Body of pancreas (tissue), 4 donors: ENCODE results near the gene NTN5. TPM values are rescaled to one million over a fixed set of nuclear protein-coding genes. Genes with fewer than 3 reads are reported as not detected.
A peak's percentile ranks its signal among the peaks of the same experiment; 100 is the strongest.

Experiments
- ATAC-seq: fragments of 150-250 bp; one replicate; pipeline ENCODE4 v1.9.1; 2016
- DNase-seq, 4 donors: peaks; one replicate each; pipeline ENCODE4 v3.0.0-alpha.2; 2019
- H3K27ac ChIP-seq, 4 donors: fragments of 200-600 bp; sonication (generic); 1 replicate in 3 of 4; 2 replicates in 1 of 4; pipeline versions ENCODE4 v1.5.1 to v1.6.1; 2016 to 2019; ENCODE audit warnings: mild to moderate bottlenecking in 1 of 4, mixed read lengths in 1 of 4, moderate library complexity in 1 of 4
- H3K27me3 ChIP-seq, 2 donors: fragments of 200-600 bp; sonication (generic); one replicate each; pipeline ENCODE4 v1.6.0; 2016; ENCODE audit warnings: mild to moderate bottlenecking in 1 of 2
- H3K36me3 ChIP-seq, 2 donors: fragments of 200-600 bp; sonication (generic); replicated peaks in 1 of 2; 2 replicates each; pipeline ENCODE4 v1.5.1; 2016; ENCODE audit warnings: low read depth in 2 of 2; ENCODE audit not compliant: insufficient read depth in 1 of 2
- H3K4me1 ChIP-seq: fragments of 200-600 bp; sonication (generic); one replicate; pipeline ENCODE4 v1.6.0; 2016
- H3K4me3 ChIP-seq, 2 donors: fragments of 200-600 bp; sonication (generic); 1 replicate in 1 of 2; 2 replicates in 1 of 2; pipeline ENCODE4 v1.5.1; 2016 to 2019
- H3K9me3 ChIP-seq, 3 donors: fragments of 200-600 bp; sonication (generic); 1 replicate in 2 of 3; 2 replicates in 1 of 3; pipeline ENCODE4 v1.5.1; 2016
- CTCF ChIP-seq, 7 experiments: fragments of 450-650 bp in 4 of 7; fragments of 200-600 bp in 3 of 7; sonication (generic) in 3 of 7; IDR thresholded peaks; one replicate each; pipeline ENCODE4 v1.5.1; 2016 to 2019; ENCODE audit warnings: antibody characterized with exemption in 7 of 7
- POLR2A ChIP-seq, 3 donors: fragments of 450-650 bp; IDR thresholded peaks; one replicate each; pipeline ENCODE4 v1.6.1; 2016; ENCODE audit warnings: antibody characterized with exemption in 3 of 3, mild to moderate bottlenecking in 2 of 3
- WGBS, 2 donors: methylation state at CpG; one replicate each; pipeline ENCODE4 v1.1.5; 2017; 5-methylcytosine and 5-hydroxymethylcytosine counted together
- intact Hi-C: fragments of 100-400 bp; cut with DNase I; formaldehyde crosslinking; loops from one replicate; pipeline ENCODE4 v1.15.1; 2023
- total RNA-seq, 2 donors: library from RNA; depleted of rRNA; stranded (reverse); fragments of >200 nt; gene quantifications; one replicate each; pipeline ENCODE4 v1.1.0, GENCODE V29; 2016

Gene NTN5
- total RNA-seq, 2 donors from 2014 or later = not detected

GRCh38 chr19:48714759-48715675 lies 42.2 kb upstream of the NTN5 start:
- Histone ChIP-seq H3K36me3 (no peaks in the 10 kb centered on the region), H3K9me3 (no peaks in the 10 kb centered on the region), H3K4me3 (peak overlapping the region in 1 of 2 donors; percentile 8), H3K27ac (peak overlapping the region; percentile 11 to 86 (median 78)), H3K27me3 (no peaks in the 10 kb centered on the region), H3K4me1 (peaks cover 39% of the 10 kb centered on the region)
- TF ChIP-seq CTCF (IDR thresholded peaks at IDR 0.05) = no peak
- TF ChIP-seq POLR2A (IDR thresholded peaks at IDR 0.05) = peak in 1 of 3 donors; percentile 13
- intact Hi-C loops = no loop called here
- 37 to 46% methylated on average over 18 to 24 of the region's 26 CpGs for WGBS, 2 donors
- DNase-seq = peak in 1 of 4 donors; percentile 26
- ATAC-seq = no peak

GRCh38 chr19:48713864-48714755 lies 41.3 kb upstream of the NTN5 start:
- Histone ChIP-seq H3K27ac (peak overlapping the region; percentile 11 to 86 (median 78)), H3K27me3 (no peaks in the 10 kb centered on the region), H3K36me3 (no peaks in the 10 kb centered on the region), H3K4me3 (peak overlapping the region; percentile 2 to 48), H3K9me3 (no peaks in the 10 kb centered on the region), H3K4me1 (peaks cover 34% of the 10 kb centered on the region)
- 0 to 1% methylated on average over 28 to 61 of the region's 67 CpGs for WGBS, 2 donors
- ATAC-seq (peak; percentile 95), DNase-seq (peak; percentile 99)
- TF ChIP-seq CTCF (IDR thresholded peaks at IDR 0.05) = peak in 1 of 7 experiments; percentile 23
- peak in 2 of 3 donors; percentile 41 to 45 for TF ChIP-seq POLR2A (IDR thresholded peaks at IDR 0.05)
- intact Hi-C loops = no loop called here

GRCh38 chr19:48713041-48713863 lies 40.4 kb upstream of the NTN5 start:
- H3K4me1 ChIP-seq = peaks cover 34% of the 10 kb centered on the region

More at GRCh38 chr19:48713041-48713863, 40.4 kb upstream of the NTN5 start:
- TF ChIP-seq CTCF (IDR thresholded peaks at IDR 0.05) (peak in 1 of 7 experiments; percentile 8), POLR2A (IDR thresholded peaks at IDR 0.05) (no peak)
- ATAC-seq (no peak), DNase-seq (peak in 1 of 4 donors; percentile 22)
- H3K36me3 ChIP-seq = no peaks in the 10 kb centered on the region
- WGBS, 2 donors = 21 to 24% methylated on average over 21 to 23 of the region's 25 CpGs
- H3K4me3 ChIP-seq = peak overlapping the region; percentile 2 to 48
- H3K9me3 ChIP-seq = no peaks in the 10 kb centered on the region
- H3K27me3 ChIP-seq = no peaks in the 10 kb centered on the region
- intact Hi-C loops = no loop called here
- H3K27ac ChIP-seq = peak overlapping the region in 3 of 4 donors; percentile 8 to 84 (median 72)
